ENCODE data around the gene COL2A1.

COL2A1 gene

GRCh38 chr12:47988073-47989022 is 15.9 kb downstream of the COL2A1 start:
- no peak for DNase-seq

- no peak for DNase-seq
Observed at GRCh38 chr12:47987411-47988072, 16.7 kb downstream of the COL2A1 start.

GRCh38 chr12:47986832-47987231 is 17.4 kb downstream of the COL2A1 start:
- DNase-seq = no peak

- no peak for DNase-seq
Observed at GRCh38 chr12:47986291-47986660, 18.0 kb downstream of the COL2A1 start.

GRCh38 chr12:47985596-47986290 is 18.5 kb downstream of the COL2A1 start:
- DNase-seq = no peak

GRCh38 chr12:47984331-47984801 is 19.9 kb downstream of the COL2A1 start:
- no peak for DNase-seq

- no peak for DNase-seq
Observed at GRCh38 chr12:47983541-47984115, 20.6 kb downstream of the COL2A1 start.

- no peak for DNase-seq
Observed at GRCh38 chr12:47982770-47983169, 21.5 kb downstream of the COL2A1 start.

- DNase-seq = no peak
Observed at GRCh38 chr12:47982311-47982710, 22.0 kb downstream of the COL2A1 start.

GRCh38 chr12:47981496-47982260 is 22.6 kb downstream of the COL2A1 start:
- no peak for DNase-seq

- DNase-seq = no peak
Observed at GRCh38 chr12:47980779-47981495, 23.3 kb downstream of the COL2A1 start.

- no peak for DNase-seq
Observed at GRCh38 chr12:47980197-47980596, 24.1 kb downstream of the COL2A1 start.

- DNase-seq = no peak
Observed at GRCh38 chr12:47979686-47980085, 24.6 kb downstream of the COL2A1 start.

GRCh38 chr12:47979166-47979565 is 25.1 kb downstream of the COL2A1 start:
- DNase-seq = no peak

GRCh38 chr12:47978598-47978873 is 25.7 kb downstream of the COL2A1 start:
- DNase-seq = no peak

- no peak for DNase-seq
Observed at GRCh38 chr12:47977772-47978597, 26.3 kb downstream of the COL2A1 start.

GRCh38 chr12:47977046-47977771 is 27.1 kb downstream of the COL2A1 start:
- no peak for DNase-seq

- DNase-seq = no peak
Observed at GRCh38 chr12:47975816-47976215, 28.5 kb downstream of the COL2A1 start.

- no peak for DNase-seq
Observed at GRCh38 chr12:47975036-47975620, 29.1 kb downstream of the COL2A1 start.

GRCh38 chr12:47973870-47974269 is 30.4 kb downstream of the COL2A1 start:
- no peak for DNase-seq
